Lower leg skin (tissue), 3 donors: ENCODE results near the gene PHF11.

Experiments used
- CTCF ChIP-seq, 3 donors: fragments of 450-650 bp; IDR thresholded peaks; one replicate each; pipeline ENCODE4 v1.5.1; 2016; ENCODE audit warnings: antibody characterized with exemption in 3 of 3, mild to moderate bottlenecking in 3 of 3, moderate library complexity in 2 of 3
- POLR2A ChIP-seq, 2 donors: fragments of 450-650 bp; IDR thresholded peaks; one replicate each; pipeline ENCODE4 v1.6.1; 2016 to 2017; ENCODE audit warnings: antibody characterized with exemption in 2 of 2, mild to moderate bottlenecking in 1 of 2, moderate library complexity in 1 of 2

- no peak for TF ChIP-seq CTCF (IDR thresholded peaks at IDR 0.05)
- no peak for TF ChIP-seq POLR2A (IDR thresholded peaks at IDR 0.05)
Measured at GRCh38 chr13:49512578-49512977, 16.8 kb downstream of the PHF11 start.
